Pancreas (tissue), 10 donors: Measurements from ENCODE around the gene TENM3. TPM values are rescaled to one million over a fixed set of nuclear protein-coding genes. Genes with fewer than 3 reads are reported as not detected.

Experiments
- ATAC-seq, 4 donors: fragments of 200-7000 bp; cut with Tn5 transposase; one replicate each; pipeline versions ENCODE4 v1.8.0 to v1.9.1; 2020; ENCODE audit warnings: mild to moderate bottlenecking in 4 of 4, moderate library complexity in 4 of 4
- DNase-seq, 6 donors: peaks; one replicate each; pipeline ENCODE4 v3.0.0-alpha.2; 2020
- FAIRE-seq: peaks from 2 replicates; lab custom pipeline; 2012; peaks lifted over from hg19 to GRCh38; lab: Jason Lieb, UNC
- H3K27ac ChIP-seq, 4 donors: fragments of 200-600 bp; sonication (generic); 1 replicate in 3 of 4; 2 replicates in 1 of 4; pipeline versions ENCODE4 v1.5.0 to v1.8.0; 2020
- H3K27me3 ChIP-seq, 4 donors: fragments of 200-600 bp; one replicate each; pipeline ENCODE4 v1.8.0; 2021
- H3K36me3 ChIP-seq, 3 donors: fragments of 200-600 bp; sonication (generic) in 1 of 3; one replicate each; pipeline versions ENCODE4 v1.5.0 to v1.8.0; 2020 to 2021
- H3K4me1 ChIP-seq, 3 donors: fragments of 200-600 bp; one replicate each; pipeline ENCODE4 v1.8.0; 2021
- H3K4me3 ChIP-seq, 4 donors: fragments of 200-600 bp; sonication (generic) in 2 of 4; one replicate each; pipeline versions ENCODE4 v1.5.0 to v1.8.0; 2020 to 2021
- H3K9me3 ChIP-seq, 4 donors: fragments of 200-600 bp; one replicate each; pipeline ENCODE4 v1.8.0; 2021
- CTCF ChIP-seq, 4 donors: fragments of 200-600 bp; sonication (generic) in 3 of 4; IDR thresholded peaks; one replicate each; pipeline versions ENCODE4 v1.5.0 to v1.8.0; 2021; ENCODE audit warnings: antibody characterized with exemption in 4 of 4
- WGBS, 2 donors: extraction: QIAGEN DNeasy Blood & Tissue Kit; methylation state at CpG; one replicate each; pipeline ENCODE4 v1.1.7; 2013; 5-methylcytosine and 5-hydroxymethylcytosine counted together
- intact Hi-C, 3 donors: fragments of 100-400 bp; cut with DNase I; formaldehyde crosslinking; loops; one replicate each; pipeline versions ENCODE4 v1.11.1 to v1.14.2; 2022
- polyA plus RNA-seq, 2 donors: library from polyadenylated mRNA; stranded (reverse); fragments of 200-250 nt; gene quantifications; one replicate each; pipeline ENCODE4 v1.2.3, GENCODE V29; 2013
- total RNA-seq, 6 donors: library from RNA; stranded (reverse); fragmentation: NEBNext Ultra II Directional in 4 of 6; extraction: Animal tissue kit (Norgen Biotek cat#: 25700) in 4 of 6; gene quantifications; one replicate each; pipeline versions ENCODE4 v1.2.1 to v1.2.4, GENCODE V29; 2021 to 2023
- donor health status: healthy with polysubstance abuse.
- donor health status: DM: no; HTN: no; CAD: no; lungs with moderate emphysema.
- donor health status: DM: no; HTN: no; CAD: no.
- donor health status: control.
- donor health status: control.
- donor health status: Bipolar disorder and iron deficiency.
- donor health status: DM: yes; HTN: yes; CAD: no.
- donor health status: DM: no; HTN: no; CAD: no.
- donor health status: DM: no; HTN: no; CAD: no.
- donor health status: DM: yes; HTN: yes; CAD: no.

The TENM3 gene
- total and polyA plus RNA-seq, 8 donors: 0.99 to 6.1 (median 4.4) TPM

GRCh38 chr4:182593864-182594263, 350.7 kb downstream of the TENM3 start:
- Histone ChIP-seq H3K9me3 (no peaks in the 10 kb centered on the region), H3K4me3 (no peak overlapping the region), H3K36me3 (no peaks in the 10 kb centered on the region), H3K27ac (no peak overlapping the region), H3K4me1 (no peaks in the 10 kb centered on the region), H3K27me3 (no peaks in the 10 kb centered on the region)
- DNase-seq: no peak
- WGBS, 2 donors: 57 to 58% methylated on average over 1 of the region's 1 CpG
- intact Hi-C loops: no loop called here
- no peak for ATAC-seq
- no peak for TF ChIP-seq CTCF (IDR thresholded peaks at IDR 0.05)
- FAIRE-seq: no peak

- Histone ChIP-seq H3K27ac (no peak overlapping the region), H3K27me3 (no peaks in the 10 kb centered on the region), H3K36me3 (no peaks in the 10 kb centered on the region), H3K4me1 (no peaks in the 10 kb centered on the region), H3K9me3 (no peaks in the 10 kb centered on the region), H3K4me3 (no peak overlapping the region)
- FAIRE-seq (no peak), ATAC-seq (peak in 2 of 4 donors; percentile 60 to 85), DNase-seq (no peak)
- intact Hi-C loops: no loop called here
- TF ChIP-seq CTCF (IDR thresholded peaks at IDR 0.05): no peak
- 62 to 65% methylated on average over 2 of the region's 2 CpGs for WGBS, 2 donors
Observed at GRCh38 chr4:182600093-182600492, 356.9 kb downstream of the TENM3 start.

- Histone ChIP-seq H3K27me3 (no peaks in the 10 kb centered on the region), H3K9me3 (no peaks in the 10 kb centered on the region), H3K4me1 (no peaks in the 10 kb centered on the region), H3K4me3 (no peak overlapping the region), H3K36me3 (no peaks in the 10 kb centered on the region), H3K27ac (no peak overlapping the region)
- FAIRE-seq (no peak), ATAC-seq (no peak), DNase-seq (no peak)
- TF ChIP-seq CTCF (IDR thresholded peaks at IDR 0.05): no peak
- intact Hi-C loops: no loop called here
- 80 to 81% methylated on average over 8 of the region's 8 CpGs for WGBS, 2 donors
Observed at GRCh38 chr4:182600856-182601255, 357.7 kb downstream of the TENM3 start.

- Histone ChIP-seq H3K36me3 (no peaks in the 10 kb centered on the region), H3K27me3 (no peaks in the 10 kb centered on the region), H3K4me1 (no peaks in the 10 kb centered on the region), H3K9me3 (no peaks in the 10 kb centered on the region), H3K4me3 (no peak overlapping the region), H3K27ac (no peak overlapping the region)
- DNase-seq (no peak), ATAC-seq (no peak), FAIRE-seq (no peak)
- TF ChIP-seq CTCF (IDR thresholded peaks at IDR 0.05): no peak
- 45 to 59% methylated on average over 2 of the region's 2 CpGs for WGBS, 2 donors
- intact Hi-C loops: no loop called here
Observed at GRCh38 chr4:182604161-182604622, 361.0 kb downstream of the TENM3 start.

GRCh38 chr4:182604953-182605352, 361.8 kb downstream of the TENM3 start:
- H3K4me1 ChIP-seq: no peaks in the 10 kb centered on the region
- no peaks in the 10 kb centered on the region for H3K27me3 ChIP-seq
- ATAC-seq (no peak), FAIRE-seq (no peak), DNase-seq (no peak)
- no peak overlapping the region for H3K4me3 ChIP-seq
- WGBS, 2 donors: 90 to 95% methylated on average over 4 of the region's 4 CpGs
- intact Hi-C loops: no loop called here
- TF ChIP-seq CTCF (IDR thresholded peaks at IDR 0.05): no peak
- no peak overlapping the region for H3K27ac ChIP-seq
- no peaks in the 10 kb centered on the region for H3K9me3 ChIP-seq
- H3K36me3 ChIP-seq: no peaks in the 10 kb centered on the region
